B cell (primary cell): Measurements from ENCODE around the gene ZC3H11A. TPM values are rescaled to one million over a fixed set of nuclear protein-coding genes. Genes with fewer than 3 reads are reported as not detected.
"Not testable (repeated sequence)": the region's sequence is repeated elsewhere in the genome, so short reads cannot be mapped to it uniquely, and the experiment has no call there.

Source experiments
- ATAC-seq: fragments of 200-7000 bp; cut with Tn5 transposase; one replicate; pipeline ENCODE4 v1.10.0; 2021; ENCODE audit warnings: low read depth, mild to moderate bottlenecking, moderate number of reproducible peaks, moderate library complexity
- CTCF ChIA-PET: fragments of 350-600 bp; sonication (Branson Sonifier 250); formaldehyde crosslinking; loops from one replicate; lab custom pipeline; 2021; ENCODE audit warnings: antibody characterized with exemption, inconsistent platforms; lab: Charles Lee
- POLR2A ChIA-PET: fragments of 350-600 bp; sonication (Branson Sonifier 250); formaldehyde crosslinking; loops from one replicate; lab custom pipeline; 2021; ENCODE audit warnings: antibody characterized with exemption; lab: Charles Lee
- DNase-seq: peaks from one replicate; pipeline ENCODE4 v3.0.0; 2013
- H2AFZ ChIP-seq: 2 replicates; pipeline ENCODE4 v1.6.1; 2012; ENCODE audit warnings: mild to moderate bottlenecking, low read depth, low read length; ENCODE audit not compliant: insufficient read depth, poor library complexity, severe bottlenecking
- H3K27ac ChIP-seq, 2 donors: 1 replicate in 1 of 2; 2 replicates in 1 of 2; pipeline ENCODE4 v1.5.1; 2012 to 2013; ENCODE audit warnings: low read length in 2 of 2, mild to moderate bottlenecking in 2 of 2, moderate library complexity in 1 of 2
- H3K27me3 ChIP-seq, 4 experiments: fragments of 200-600 bp in 1 of 4; sonication (generic) in 1 of 4; replicated peaks in 1 of 4; 1 replicate in 2 of 4; 2 replicates in 2 of 4; pipeline versions ENCODE4 v1.6.1 to v1.7.0; 2013 to 2016; ENCODE audit warnings: low read length in 3 of 4, mild to moderate bottlenecking in 2 of 4, mixed read lengths in 1 of 4, moderate library complexity in 1 of 4; ENCODE audit not compliant: insufficient read depth in 4 of 4, control insufficient read depth in 3 of 4; ENCODE audit errors: control extremely low read depth in 1 of 4
- H3K36me3 ChIP-seq, 2 experiments: replicated peaks in 1 of 2; 1 replicate in 1 of 2; 2 replicates in 1 of 2; pipeline versions ENCODE4 v1.6.1 to v1.7.1; 2013; ENCODE audit warnings: low read length in 1 of 2; ENCODE audit not compliant: insufficient read depth in 2 of 2, control insufficient read depth in 1 of 2; ENCODE audit errors: control extremely low read depth in 1 of 2, extremely low read depth in 1 of 2
- H3K4me1 ChIP-seq, 2 donors: fragments of 200-600 bp in 1 of 2; sonication (generic) in 1 of 2; 1 replicate in 1 of 2; 2 replicates in 1 of 2; pipeline versions ENCODE4 v1.5.1 to v1.6.1; 2013 to 2017; ENCODE audit warnings: low read length in 2 of 2; ENCODE audit not compliant: control insufficient read depth in 2 of 2, insufficient read depth in 2 of 2
- H3K4me2 ChIP-seq: replicated peaks from 2 replicates; pipeline ENCODE3; 2012; ENCODE audit warnings: mild to moderate bottlenecking, low read depth, low read length; ENCODE audit not compliant: poor library complexity, severe bottlenecking
- H3K4me3 ChIP-seq, 5 experiments: fragments of 200-600 bp in 1 of 5; sonication (generic) in 1 of 5; 1 replicate in 3 of 5; 2 replicates in 2 of 5; pipeline versions ENCODE4 v1.5.1 to v1.7.0; 2011 to 2016; ENCODE audit warnings: low read length in 4 of 5, mild to moderate bottlenecking in 4 of 5, low read depth in 2 of 5, control low read depth in 1 of 5, moderate library complexity in 1 of 5; ENCODE audit not compliant: insufficient read depth in 1 of 5; ENCODE audit errors: control extremely low read depth in 1 of 5, extremely low read depth in 1 of 5
- H3K79me2 ChIP-seq: fragments of 200-600 bp; sonication (generic); one replicate; pipeline ENCODE4 v1.6.0; 2016; ENCODE audit warnings: low read length; ENCODE audit not compliant: control insufficient read depth, insufficient read depth
- H3K9ac ChIP-seq: fragments of 200-600 bp; sonication (generic); 2 replicates; pipeline ENCODE4 v1.6.1; 2017; ENCODE audit warnings: mild to moderate bottlenecking, low read length, moderate library complexity
- H3K9me3 ChIP-seq, 3 donors: one replicate each; pipeline versions ENCODE4 v1.6.1 to v1.7.1; 2013; ENCODE audit warnings: low read length in 2 of 3; ENCODE audit not compliant: control insufficient read depth in 2 of 3, insufficient read depth in 1 of 3; ENCODE audit errors: control extremely low read depth in 1 of 3
- H4K20me1 ChIP-seq: 2 replicates; pipeline ENCODE4 v1.6.0; 2012; ENCODE audit warnings: mild to moderate bottlenecking, low read length; ENCODE audit not compliant: insufficient read depth, control insufficient read depth, poor library complexity, severe bottlenecking
- H3K27ac Mint-ChIP-seq: one replicate; pipeline ENCODE4 v1.8.0; 2021; ENCODE audit warnings: mixed read lengths
- H3K27me3 Mint-ChIP-seq: one replicate; pipeline ENCODE4 v1.8.0; 2021; ENCODE audit warnings: mixed read lengths
- H3K4me1 Mint-ChIP-seq: one replicate; pipeline ENCODE4 v1.8.0; 2021; ENCODE audit warnings: mixed read lengths
- H3K4me3 Mint-ChIP-seq: one replicate; pipeline ENCODE4 v1.8.0; 2021; ENCODE audit warnings: mixed read lengths
- H3K9me3 Mint-ChIP-seq: one replicate; pipeline ENCODE4 v1.8.0; 2022; ENCODE audit warnings: mixed read lengths; ENCODE audit not compliant: insufficient read depth
- CTCF ChIP-seq: fragments of 200-600 bp; IDR thresholded peaks from one replicate; pipeline ENCODE4 v1.8.0; 2022; ENCODE audit warnings: antibody characterized with exemption, mild to moderate bottlenecking
- EZH2 ChIP-seq: IDR thresholded peaks from 2 replicates; pipeline ENCODE4 v1.6.1; 2012; ENCODE audit warnings: borderline replicate concordance, low read depth, mild to moderate bottlenecking, moderate library complexity, low read length; ENCODE audit not compliant: insufficient read depth, poor library complexity, severe bottlenecking
- WGBS: methylation state at CpG from one replicate; pipeline ENCODE4 v1.1.5; 2013; ENCODE audit warnings: missing lambda C conversion rate; ENCODE audit not compliant: insufficient coverage; 5-methylcytosine and 5-hydroxymethylcytosine counted together
- intact Hi-C: fragments of 100-400 bp; cut with micrococcal nuclease; formaldehyde crosslinking; loops from one replicate; pipeline ENCODE4 v1.10.0; 2022
- polyA plus RNA-seq: library from polyadenylated mRNA; depleted of rRNA; stranded (reverse); fragments of >200 nt; gene quantifications from 2 replicates; pipeline ENCODE4 v1.2.3, GENCODE V29; 2012
- total RNA-seq, 2 donors: library from RNA; stranded (reverse); fragments of 120-200 nt in 1 of 2; gene quantifications; 1 replicate in 1 of 2; 2 replicates in 1 of 2; pipeline versions ENCODE4 v1.2.3 to v1.2.4, GENCODE V29; 2013 to 2022

The ZC3H11A gene
- total and polyA plus RNA-seq, 2 donors (not counting 1 experiment from before 2014, with no cell fraction given), result 72.1 to 130 TPM

- ChIA-PET CTCF (interaction anchor here (0.9 kb wide), 1 partner anchor 238 kb away, joined by 3 read pairs; no protein-coding TSS in a partner anchor), POLR2A (no interaction called here)
- Histone ChIP-seq H3K4me1 (peaks cover 15 to 19% of the 10 kb centered on the region in 2 donors), H3K4me3 (no peak overlapping the region), H4K20me1 (no peaks in the 10 kb centered on the region), H3K27ac (no peak overlapping the region), H2AFZ (no peak overlapping the region), H3K79me2 (no peaks in the 10 kb centered on the region), H3K9me3 (no peaks in the 10 kb centered on the region), H3K36me3 (no peaks in the 10 kb centered on the region), H3K9ac (no peak overlapping the region), H3K27me3 (no peaks in the 10 kb centered on the region), H3K4me2 (no peak overlapping the region)
- intact Hi-C loops, result no loop called here
- DNase-seq, result no peak
- no peak for TF ChIP-seq EZH2
- TF ChIP-seq CTCF, result no peak
- Mint-ChIP-seq H3K9me3 (no peaks in the 10 kb centered on the region), H3K27me3 (no peaks in the 10 kb centered on the region), H3K4me3 (no peak overlapping the region), H3K4me1 (peaks cover 24% of the 10 kb centered on the region), H3K27ac (no peak overlapping the region)
- 100% methylated on average over 3 of the region's 6 CpGs for WGBS
- no peak for ATAC-seq
These were observed 49.1 kb upstream of the ZC3H11A start for GRCh38 chr1:203746281-203746680.

- Mint-ChIP-seq H3K27ac (peak overlapping the region; percentile 10), H3K9me3 (no peaks in the 10 kb centered on the region), H3K27me3 (no peaks in the 10 kb centered on the region), H3K4me3 (no peak overlapping the region), H3K4me1 (peaks cover 37% of the 10 kb centered on the region)
- no peaks in the 10 kb centered on the region for H3K36me3 ChIP-seq
- no peaks in the 10 kb centered on the region for H3K79me2 ChIP-seq
- no peaks in the 10 kb centered on the region for H3K9me3 ChIP-seq
- H4K20me1 ChIP-seq, result no peaks in the 10 kb centered on the region
- H3K9ac ChIP-seq, result no peak overlapping the region
- H2AFZ ChIP-seq, result no peak overlapping the region
- CTCF ChIA-PET, result interaction anchor here (0.7 kb wide), 1 partner anchor 13 kb away, joined by 3 read pairs; no protein-coding TSS in a partner anchor
- WGBS, result 100% methylated on average over 1 of the region's 3 CpGs
- POLR2A ChIA-PET, result no interaction called here
- no peaks in the 10 kb centered on the region for H3K27me3 ChIP-seq
- DNase-seq (no peak), ATAC-seq (no peak)
- intact Hi-C loops, result loop anchor here (5.0 kb wide), 1 partner anchor 124 kb away; the partner anchor contains the start of gene ATP2B4
- TF ChIP-seq EZH2 (no peak), CTCF (no peak)
- H3K4me3 ChIP-seq, result no peak overlapping the region
- no peak overlapping the region for H3K27ac ChIP-seq
- H3K4me1 ChIP-seq, result peaks cover 34% of the 10 kb centered on the region in 2 donors
- no peak overlapping the region for H3K4me2 ChIP-seq
These were observed 44.4 kb upstream of the ZC3H11A start for GRCh38 chr1:203751051-203751450.

- H3K4me2 ChIP-seq, ATAC-seq, H3K4me3 ChIP-seq, H3K27me3 Mint-ChIP-seq, H3K4me3 Mint-ChIP-seq, H4K20me1 ChIP-seq, H3K9me3 ChIP-seq, H3K9ac ChIP-seq, DNase-seq, H2AFZ ChIP-seq, H3K9me3 Mint-ChIP-seq, H3K27ac ChIP-seq, H3K79me2 ChIP-seq, H3K27me3 ChIP-seq, POLR2A ChIA-PET, H3K36me3 ChIP-seq: not testable (repeated sequence)
- intact Hi-C loops, result loop anchor here (5.0 kb wide), 1 partner anchor 124 kb away; the partner anchor contains the start of gene ATP2B4
- Mint-ChIP-seq H3K4me1 (peaks cover 40% of the 10 kb centered on the region), H3K27ac (peak overlapping the region; percentile 55)
- CTCF ChIA-PET, result interaction anchor here (0.7 kb wide), 1 partner anchor 12 kb away, joined by 3 read pairs; no protein-coding TSS in a partner anchor
- peaks cover 35 to 38% of the 10 kb centered on the region in 2 donors for H3K4me1 ChIP-seq
- no CpG with 5 or more reads among the region's 5 CpGs for WGBS
These were observed 43.6 kb upstream of the ZC3H11A start for GRCh38 chr1:203751618-203752361.
